NCI-H345 treated with DMSO at 0.1 percent for 48 hours (cell line): ENCODE measurements around the gene DPH5.
"Not testable (repeated sequence)": the region's sequence is repeated elsewhere in the genome, so short reads cannot be mapped to it uniquely, and the experiment has no call there.

ENCODE experiments used
- DNase-seq: peaks from one replicate; lab custom pipeline; 2025; ENCODE audit not compliant: unreplicated experiment; lab: John Stamatoyannopoulos, UW

DPH5 gene

GRCh38 chr1:101025657-101026429, at the start of gene DPH5:
TSS of gene DPH5 (minus strand) at chr1:101025784. CDS start at chr1:101025443, 341 bp downstream.
- DNase-seq: peak; percentile 79

- peak; percentile 40 for DNase-seq
Measured at GRCh38 chr1:101073836-101074235, 48.3 kb upstream of the DPH5 start.

GRCh38 chr1:101071470-101071891, 45.9 kb upstream of the DPH5 start:
- peak; percentile 29 for DNase-seq

- DNase-seq: no peak
Measured at GRCh38 chr1:101069158-101069557, 43.6 kb upstream of the DPH5 start.

- DNase-seq: not testable (repeated sequence)
Measured at GRCh38 chr1:101066937-101067335, 41.4 kb upstream of the DPH5 start.

- no peak for DNase-seq
Measured at GRCh38 chr1:101066260-101066936, 40.8 kb upstream of the DPH5 start.

GRCh38 chr1:101065575-101065974, 40.0 kb upstream of the DPH5 start:
- DNase-seq: no peak

- no peak for DNase-seq
Measured at GRCh38 chr1:101064697-101065096, 39.1 kb upstream of the DPH5 start.

- DNase-seq: no peak
Measured at GRCh38 chr1:101060992-101061391, 35.4 kb upstream of the DPH5 start.

- no peak for DNase-seq
Measured at GRCh38 chr1:101059945-101060542, 34.5 kb upstream of the DPH5 start.

GRCh38 chr1:101055623-101056022, 30.0 kb upstream of the DPH5 start:
- DNase-seq: no peak

- DNase-seq: no peak
Measured at GRCh38 chr1:101051688-101052638, 26.4 kb upstream of the DPH5 start.

GRCh38 chr1:101050869-101051268, 25.3 kb upstream of the DPH5 start:
- DNase-seq: no peak

GRCh38 chr1:101044749-101045148, 19.2 kb upstream of the DPH5 start:
- DNase-seq: no peak

GRCh38 chr1:101044259-101044658, 18.7 kb upstream of the DPH5 start:
- DNase-seq: no peak

GRCh38 chr1:101043776-101044175, 18.2 kb upstream of the DPH5 start:
- DNase-seq: no peak

- DNase-seq: no peak
Measured at GRCh38 chr1:101041300-101041699, 15.7 kb upstream of the DPH5 start.

GRCh38 chr1:101040666-101041065, 15.1 kb upstream of the DPH5 start:
- no peak for DNase-seq

GRCh38 chr1:101039245-101039644, 13.7 kb upstream of the DPH5 start:
- no peak for DNase-seq

- no peak for DNase-seq
Measured at GRCh38 chr1:101037316-101037715, 11.7 kb upstream of the DPH5 start.

GRCh38 chr1:101033017-101033416, 7.4 kb upstream of the DPH5 start:
- no peak for DNase-seq
